ENCODE results near the gene FOXE3. TPM values are rescaled to one million over a fixed set of nuclear protein-coding genes. Genes with fewer than 3 reads are reported as not detected.

The FOXE3 gene
- total and polyA plus RNA-seq, 2 of the 8 experiments (the other 6 are each of a cell fraction or from before 2014, with no cell fraction given) = 0.18 TPM; not detected in 1

GRCh38 chr1:47437447-47438164, 21.5 kb downstream of the FOXE3 start, which contains the start of gene FOXD2 (continued):
- TF ChIP-seq CHD7 (IDR thresholded peaks at IDR 0.05; ENCODE audit: insufficient replicate concordance, low read length) (no peak), CTBP2 (IDR thresholded peaks at IDR 0.05; ENCODE audit: borderline replicate concordance, insufficient read depth, insufficient read length, low read length) (peak; percentile 46), GABPA (IDR thresholded peaks at IDR 0.05; ENCODE audit: borderline replicate concordance, insufficient read depth, low read length) (no peak), POLR2A (IDR thresholded peaks at IDR 0.05; ENCODE audit: control extremely low read depth in 1 of 2, low read depth in 2 of 2, low read length in 2 of 2) (no peak), BRCA1 (IDR thresholded peaks at IDR 0.05; ENCODE audit: low read depth, low read length) (no peak), TEAD4 (IDR thresholded peaks at IDR 0.05; ENCODE audit: low read depth, low read length) (no peak), E2F6 (IDR thresholded peaks at IDR 0.05) (no peak), ASH2L (IDR thresholded peaks at IDR 0.05; ENCODE audit: low read length) (no peak), NANOG (IDR thresholded peaks at IDR 0.05; ENCODE audit: insufficient read depth, low read depth, low read length, poor library complexity, severe bottlenecking) (no peak), YY1 (IDR thresholded peaks at IDR 0.05; ENCODE audit: low read depth, low read length) (0 out of 2 replicates have a peak, but pooled peaks have one; percentile 27)

Data from H1 (cell line).